ENCODE data around the gene RCCD1.
A peak's percentile ranks its signal among the peaks of the same experiment; 100 is the strongest.
"Not testable (repeated sequence)": the region's sequence is repeated elsewhere in the genome, so short reads cannot be mapped to it uniquely, and the experiment has no call there.

RCCD1 gene

DNA sequence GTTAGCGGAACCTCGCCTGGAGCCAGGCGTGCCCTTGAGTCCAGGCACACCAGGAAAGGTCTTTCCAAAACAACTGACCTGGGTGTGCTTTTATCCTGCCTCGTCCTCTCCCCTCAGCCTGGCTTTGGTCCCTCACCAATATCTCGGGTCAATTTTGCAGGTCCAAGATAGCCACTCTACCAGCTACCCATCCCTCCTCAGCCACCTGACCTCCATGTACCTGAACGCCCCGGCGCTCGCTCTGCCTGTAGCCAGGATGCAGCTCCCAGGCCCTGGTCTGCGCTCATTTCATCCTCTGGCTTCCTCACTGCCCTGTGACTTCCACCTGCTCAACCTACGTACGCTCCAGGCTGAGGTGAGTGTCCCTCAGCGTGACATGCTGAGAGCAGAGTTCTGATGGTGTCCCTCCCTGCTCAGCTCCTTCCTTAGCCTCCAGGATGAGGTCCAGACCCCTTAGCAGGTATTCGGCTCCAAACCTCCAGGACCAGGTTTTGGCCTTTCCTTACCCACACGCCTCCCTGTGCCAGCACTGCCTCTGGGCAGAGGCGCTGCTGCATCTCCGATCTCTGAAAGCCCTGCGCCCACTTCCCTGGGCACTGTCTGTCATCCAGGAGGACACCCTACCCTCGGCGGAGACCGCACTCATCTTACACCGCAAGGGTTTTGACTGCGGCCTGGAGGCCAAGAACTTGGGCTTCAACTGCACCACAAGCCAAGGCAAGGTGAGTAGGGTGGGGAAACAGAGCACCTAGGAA, 36.5 kb upstream of the RCCD1 start:
- DNase-seq = no peak

DNA sequence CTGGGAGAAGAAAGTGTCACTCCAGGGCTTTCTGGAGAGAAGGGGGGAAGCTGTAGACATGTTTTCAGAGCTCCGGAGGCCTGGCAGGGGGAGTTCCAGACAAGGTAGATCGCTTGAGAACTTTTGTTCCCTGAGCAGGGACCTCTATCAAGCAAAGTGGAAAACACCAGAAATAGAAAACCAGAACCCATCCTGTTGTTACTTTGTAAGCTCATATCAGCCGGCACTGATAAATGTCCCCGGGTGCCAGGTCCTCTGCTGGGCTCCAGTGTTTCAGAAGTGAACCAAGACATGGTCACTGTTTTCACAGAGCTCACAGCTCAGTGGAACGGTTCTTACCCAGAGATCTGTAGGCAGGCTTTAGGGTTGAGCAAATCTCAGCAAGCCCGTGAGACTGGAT, 35.8 kb upstream of the RCCD1 start:
- DNase-seq = no peak

DNA sequence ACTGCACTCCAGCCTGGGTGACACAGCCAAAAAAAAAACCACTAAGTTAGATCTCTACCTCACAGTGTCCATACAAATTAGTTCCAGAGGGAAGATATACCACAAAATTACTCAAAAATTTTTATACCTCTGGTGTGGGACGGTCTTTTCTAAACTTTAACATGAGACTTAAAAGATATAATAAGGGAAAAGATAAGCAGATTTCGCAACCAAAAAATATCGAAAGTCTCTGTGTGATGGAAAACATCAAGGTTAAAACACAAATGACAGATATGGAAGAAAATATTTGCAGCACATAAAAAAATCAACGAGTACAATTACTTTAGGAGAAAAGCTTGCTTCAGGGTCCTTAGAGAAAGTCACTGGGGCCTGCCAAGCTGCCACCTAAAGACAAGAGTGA, 32.8 kb upstream of the RCCD1 start:
- no peak for DNase-seq

DNA sequence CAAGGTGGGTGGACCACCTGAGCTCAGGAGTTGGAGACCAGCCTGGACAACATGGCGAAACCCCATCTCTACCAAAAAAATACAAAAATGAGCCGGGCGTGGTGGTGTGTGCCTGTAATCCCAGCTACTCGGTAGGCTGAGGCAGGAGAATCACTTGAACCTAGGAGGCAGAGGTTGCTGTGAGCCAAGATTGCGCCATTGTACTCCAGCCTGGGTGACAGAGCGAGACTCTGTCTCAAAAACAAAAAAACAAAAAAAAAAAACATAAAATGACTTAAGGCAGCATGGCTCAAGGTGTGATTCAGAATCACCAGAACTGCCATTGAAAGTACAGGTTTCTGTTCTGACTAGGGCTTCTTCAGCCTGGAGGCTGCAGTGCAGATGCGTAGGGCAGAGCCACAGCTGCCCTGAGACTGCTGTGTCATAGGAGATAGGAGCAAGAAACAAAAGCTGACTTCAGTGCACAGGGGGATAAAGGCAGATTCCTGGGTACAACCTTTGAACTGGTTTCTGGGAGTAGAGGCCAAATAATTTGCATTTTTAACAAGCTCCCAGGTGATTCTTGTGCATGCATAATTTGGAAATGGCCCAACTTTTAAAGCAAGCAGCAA, 31.9 kb upstream of the RCCD1 start:
- peak in 1 of 5 experiments; percentile 80 for DNase-seq

DNA sequence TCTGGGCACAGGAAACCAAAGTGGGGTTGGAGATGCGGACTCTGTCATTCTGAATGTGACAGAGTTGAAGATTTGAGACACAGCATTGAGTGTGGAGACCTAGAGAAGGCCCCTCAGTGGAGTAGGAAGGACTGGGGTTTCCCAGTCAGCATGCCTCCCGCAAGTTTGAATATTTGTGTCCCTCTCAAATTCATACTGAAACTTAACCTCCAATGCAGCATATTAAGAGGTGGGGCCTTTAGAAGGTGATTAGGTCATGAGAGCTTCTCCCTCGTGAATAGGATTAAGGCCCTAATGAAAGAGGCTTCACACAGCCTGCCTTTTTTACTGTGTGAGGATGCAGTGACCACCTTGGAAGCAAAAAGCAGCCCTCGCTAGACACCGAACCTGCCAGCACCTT, 30.3 kb upstream of the RCCD1 start:
- peak in 1 of 5 experiments; percentile 61 for DNase-seq

DNA sequence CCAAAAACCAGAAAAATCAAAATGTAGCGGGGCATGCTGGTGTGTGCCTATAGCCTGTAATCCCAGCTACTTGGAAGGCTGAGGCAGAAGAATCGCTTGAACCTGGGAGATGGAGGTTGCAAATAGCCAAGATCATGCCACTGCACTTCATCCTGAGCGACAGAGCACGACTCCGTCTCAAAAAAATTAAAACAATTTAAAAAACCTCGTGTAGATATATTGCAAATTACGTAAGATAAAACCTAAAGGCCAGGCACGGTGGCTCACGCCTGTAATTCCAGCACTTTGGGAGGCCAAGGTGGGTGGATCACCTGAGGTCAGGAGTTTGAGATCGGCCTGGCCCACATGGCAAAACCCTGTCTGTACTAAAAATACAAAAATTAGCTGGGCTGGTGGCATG, 27.9 kb upstream of the RCCD1 start:
- not testable (repeated sequence) for DNase-seq

DNA sequence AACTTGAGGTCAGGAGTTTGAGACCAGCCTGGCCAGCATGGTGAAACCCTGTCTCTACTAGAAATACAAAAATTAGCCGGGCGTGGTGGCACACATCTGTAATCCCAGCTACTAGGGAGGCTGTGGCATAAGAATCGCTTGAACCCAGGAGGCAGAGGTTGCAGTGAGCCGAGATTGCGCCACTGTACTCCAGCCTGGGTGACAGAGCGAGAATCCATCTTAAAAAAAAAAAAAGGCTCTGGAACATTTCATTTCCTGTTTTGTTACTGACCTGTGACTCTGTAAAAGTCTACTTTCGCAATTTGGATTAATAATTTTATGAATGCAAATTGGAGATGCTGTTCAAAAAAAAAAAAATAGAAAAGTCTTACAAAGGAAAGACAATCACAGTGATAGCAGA, 26.6 kb upstream of the RCCD1 start:
- DNase-seq = not testable (repeated sequence)

DNA sequence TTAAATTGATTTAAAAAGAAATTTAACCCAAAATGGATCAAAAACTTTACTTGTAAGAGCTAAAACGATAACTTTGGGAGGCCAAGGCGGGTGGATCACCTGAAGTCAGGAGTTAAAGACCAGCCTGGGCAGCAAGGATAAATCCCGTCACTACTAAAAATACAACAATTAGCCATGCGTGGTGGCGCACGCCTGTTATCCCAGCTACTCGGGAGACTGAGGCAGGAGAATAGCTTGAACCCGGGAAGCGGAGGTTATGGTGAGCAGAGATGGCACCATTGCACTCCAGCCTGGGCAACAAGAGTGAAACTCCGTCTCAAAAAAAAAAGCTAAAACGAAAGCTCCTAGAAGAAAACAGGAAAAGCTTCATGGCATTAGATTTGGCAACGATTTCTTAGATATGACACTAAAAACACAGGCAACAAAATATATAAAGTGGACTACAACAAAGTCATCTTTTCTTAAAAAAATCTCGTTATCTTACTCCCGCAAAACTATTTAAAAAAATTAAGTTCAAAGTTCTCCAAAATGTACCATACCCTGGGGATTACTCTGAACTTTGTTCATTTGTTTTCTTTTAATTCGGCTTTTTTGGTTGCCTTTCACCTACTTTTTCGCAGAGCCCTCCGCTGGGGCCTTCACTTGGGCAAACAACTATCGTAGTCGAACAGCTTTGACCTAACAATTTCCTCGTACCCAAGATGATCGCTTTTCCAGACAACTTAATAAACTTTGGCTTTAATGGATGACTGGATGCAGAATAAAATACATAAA, 25.3 kb upstream of the RCCD1 start:
- peak in 1 of 5 experiments; percentile 34 for DNase-seq

DNA sequence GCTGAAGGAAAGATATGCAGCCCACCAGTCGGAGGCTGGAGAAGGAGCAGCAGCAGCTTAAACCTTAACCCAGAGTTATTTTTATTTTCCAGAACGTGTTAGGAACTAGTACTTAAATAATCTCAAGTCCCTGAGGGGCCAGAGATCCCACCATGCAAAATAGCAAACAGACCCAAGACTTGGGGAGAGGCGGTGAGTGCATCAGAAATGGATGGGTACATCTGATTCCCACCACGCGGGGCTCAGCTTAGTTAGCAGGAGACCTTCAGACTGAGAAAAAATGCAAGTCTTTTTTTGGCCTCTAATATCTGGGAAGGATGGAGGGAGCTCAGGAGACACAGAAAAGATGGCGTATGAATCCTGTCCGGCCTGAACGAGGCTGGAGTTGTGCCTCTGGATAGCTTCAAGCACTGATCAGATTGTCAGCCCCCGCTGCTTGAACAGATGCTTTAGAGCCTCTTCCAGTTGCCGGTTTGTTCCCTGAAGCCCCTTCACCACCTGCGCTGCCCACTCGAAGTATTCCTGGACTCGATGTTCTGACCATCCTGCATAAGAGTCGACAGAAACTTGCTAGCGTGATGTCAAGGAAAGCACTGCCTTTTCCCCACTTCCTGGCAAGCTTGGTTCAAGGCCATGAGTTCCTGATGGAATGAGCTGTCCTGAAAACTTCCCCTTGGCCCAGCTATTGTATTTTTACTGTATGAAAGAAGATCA, 23.7 kb upstream of the RCCD1 start:
- peak in 1 of 5 experiments; percentile 24 for DNase-seq

DNA sequence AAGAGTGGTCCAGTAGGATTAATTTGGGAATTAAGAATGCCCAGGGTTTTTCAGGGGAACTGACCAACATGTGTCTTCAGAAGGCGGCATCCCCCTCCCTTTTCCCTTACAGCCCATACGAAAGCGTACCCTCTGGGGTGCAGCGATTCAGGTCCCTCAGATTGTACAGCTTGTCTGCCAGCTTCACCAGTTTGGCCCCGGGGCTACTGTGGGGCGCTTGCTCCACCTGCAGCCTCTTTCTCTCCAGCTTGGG, 23.2 kb upstream of the RCCD1 start:
- no peak for DNase-seq

DNA sequence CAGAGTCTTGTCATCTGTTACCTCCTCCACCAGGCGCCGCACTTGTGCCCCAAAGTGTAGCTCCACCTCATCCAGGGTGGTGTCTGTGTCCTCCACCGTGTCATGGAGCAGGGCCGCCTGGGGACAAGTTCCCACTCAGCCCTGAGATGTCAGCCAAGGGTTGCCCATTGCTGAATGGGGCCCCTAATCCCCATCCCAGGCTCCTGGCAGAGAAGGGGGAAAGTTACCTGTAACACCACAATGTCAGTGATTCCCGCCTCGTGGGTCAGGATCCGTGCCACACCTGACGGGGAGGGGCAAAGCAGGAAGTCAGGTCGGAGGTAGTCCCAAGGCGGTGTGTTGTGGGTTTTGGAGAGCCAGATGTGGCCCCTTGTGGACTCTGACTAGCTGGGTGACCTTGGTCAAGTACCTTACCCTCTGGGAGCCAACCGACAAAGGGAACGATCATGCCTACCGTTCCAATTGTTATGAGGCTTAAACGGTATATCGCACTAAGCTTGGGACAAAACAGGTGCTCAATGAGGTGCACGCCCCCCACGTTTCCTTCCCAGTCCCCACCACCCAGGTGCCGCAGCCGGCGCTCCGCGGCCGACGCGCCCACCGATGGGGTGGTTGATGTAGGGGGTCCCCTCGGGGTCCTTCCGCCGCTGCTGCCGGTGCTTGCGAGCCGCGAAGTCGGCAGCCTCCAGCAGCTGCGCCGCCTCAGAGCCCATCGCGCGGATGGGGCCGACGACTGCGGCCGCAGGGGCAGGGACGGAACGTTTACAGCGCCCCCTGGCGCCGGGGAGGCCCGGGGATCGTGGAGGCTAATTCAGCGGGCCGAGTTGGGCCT, 22.6 kb upstream of the RCCD1 start, which contains the start of gene HDDC3:
HDDC3 (minus strand) TSS at position 722 of the 832 bp plus-strand sequence; CDS start at position 713, 9 bp downstream.
- peak; percentile 76 to 95 (median 84) for DNase-seq

DNA sequence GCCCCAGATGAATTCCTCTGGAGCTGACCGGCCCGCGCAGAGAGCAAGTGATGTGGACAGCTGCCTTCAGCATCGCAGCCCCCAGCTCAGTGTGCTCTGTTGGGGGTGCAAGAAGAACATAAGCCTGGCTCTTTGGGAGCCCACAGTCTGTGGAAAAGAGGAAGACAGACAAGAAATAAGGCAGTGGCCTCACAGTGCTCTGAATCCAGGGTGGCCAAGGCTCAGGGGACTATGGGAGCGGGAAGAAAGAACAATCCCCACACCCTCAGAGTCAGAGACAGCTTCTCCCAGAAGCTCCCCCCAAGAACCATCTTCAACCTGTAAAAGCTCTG, 22.1 kb upstream of the RCCD1 start:
- DNase-seq = no peak

DNA sequence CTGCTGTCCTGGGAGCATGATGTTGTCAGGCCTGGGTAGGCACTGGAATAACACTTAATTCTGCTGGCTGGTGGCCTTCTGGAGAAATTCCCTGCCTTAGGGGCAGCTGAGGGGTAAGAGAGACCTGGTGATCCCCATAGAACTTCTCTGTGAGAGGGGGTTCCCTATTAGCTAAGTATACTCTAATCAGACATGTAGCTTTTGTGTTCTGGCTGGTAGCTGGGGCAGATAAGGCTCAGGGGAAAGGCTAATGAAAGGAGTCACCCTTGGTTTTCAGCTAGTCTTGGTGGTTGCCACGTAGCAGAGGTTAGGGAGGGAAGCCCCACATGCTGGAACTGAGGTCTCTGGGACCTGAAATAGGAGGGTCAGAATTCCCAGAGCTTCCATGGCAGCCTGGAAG, 21.4 kb upstream of the RCCD1 start:
- no peak for DNase-seq

DNA sequence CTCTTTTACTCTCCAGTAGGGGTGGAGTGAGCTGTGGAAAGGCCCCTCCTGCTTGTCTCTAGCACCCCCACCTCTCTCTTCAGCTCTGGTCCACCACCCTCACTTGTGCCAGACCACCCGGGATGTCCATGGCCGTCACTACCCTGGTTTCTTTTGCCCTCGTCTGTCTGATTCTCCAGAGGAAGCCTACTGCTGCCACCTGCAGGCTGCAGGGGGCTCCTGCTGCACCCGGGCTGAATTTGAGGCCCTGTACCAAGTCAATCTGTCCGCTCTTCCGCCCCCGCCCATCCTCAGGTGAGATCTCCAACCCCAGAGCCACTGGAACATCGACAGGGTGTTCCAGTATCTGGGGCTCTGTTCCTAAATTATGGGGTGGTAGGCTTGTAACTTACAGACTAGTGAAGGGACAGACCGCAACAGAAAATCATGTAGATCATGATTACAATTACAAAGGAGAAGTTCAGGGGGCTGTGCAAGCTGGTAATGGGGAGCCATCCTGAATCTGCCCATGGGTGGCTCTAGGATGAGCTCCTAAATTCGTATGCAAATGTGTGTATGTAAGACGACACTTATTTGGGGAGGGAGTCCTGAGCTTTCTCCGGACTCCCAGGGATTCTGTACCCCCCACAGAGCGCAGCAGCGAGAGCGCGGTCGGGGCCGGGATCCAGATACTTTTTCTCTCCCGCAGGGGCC, 20.3 kb upstream of the RCCD1 start:
- peak; percentile 63 to 92 (median 80) for DNase-seq

DNA sequence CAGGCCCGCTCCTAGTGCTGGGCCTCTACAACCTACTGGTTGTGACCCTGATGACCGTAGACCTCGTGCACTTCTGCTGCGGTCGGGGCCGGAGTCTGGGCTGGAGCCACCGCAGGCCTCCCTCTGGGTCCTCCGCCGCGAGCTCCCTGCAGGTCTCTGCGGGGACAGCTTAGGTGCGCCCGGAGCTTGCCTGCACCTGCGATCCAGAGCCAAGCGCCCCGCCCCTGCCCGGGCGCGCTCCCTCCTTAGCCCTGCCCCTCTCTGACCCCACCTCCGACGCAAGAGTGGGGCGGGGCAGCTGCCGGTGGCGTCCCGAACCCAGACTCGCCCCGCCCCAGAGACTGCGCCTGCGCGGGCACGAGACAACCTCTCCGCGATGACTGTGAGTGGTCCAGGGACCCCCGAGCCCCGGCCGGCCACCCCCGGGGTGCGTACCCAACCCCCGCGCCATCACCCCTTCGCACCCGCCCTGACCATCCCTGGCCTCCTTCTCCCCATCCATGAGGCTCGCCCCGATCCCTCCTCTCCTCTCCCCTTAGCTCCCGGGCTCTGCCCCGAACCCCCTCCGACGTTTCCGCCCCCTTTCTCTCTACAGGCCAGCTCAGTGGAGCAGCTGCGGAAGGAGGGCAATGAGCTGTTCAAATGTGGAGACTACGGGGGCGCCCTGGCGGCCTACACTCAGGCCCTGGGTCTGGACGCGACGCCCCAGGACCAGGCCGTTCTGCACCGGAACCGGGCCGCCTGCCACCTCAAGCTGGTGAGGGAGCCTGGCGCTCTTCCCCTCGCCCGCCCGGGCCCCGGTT, 19.5 kb upstream of the RCCD1 start, which contains the start of gene UNC45A:
UNC45A (plus strand) TSS at position 337 of the 803 bp plus-strand sequence; CDS start at position 377, 40 bp downstream.
- DNase-seq = peak; percentile 90 to 95 (median 93)

DNA sequence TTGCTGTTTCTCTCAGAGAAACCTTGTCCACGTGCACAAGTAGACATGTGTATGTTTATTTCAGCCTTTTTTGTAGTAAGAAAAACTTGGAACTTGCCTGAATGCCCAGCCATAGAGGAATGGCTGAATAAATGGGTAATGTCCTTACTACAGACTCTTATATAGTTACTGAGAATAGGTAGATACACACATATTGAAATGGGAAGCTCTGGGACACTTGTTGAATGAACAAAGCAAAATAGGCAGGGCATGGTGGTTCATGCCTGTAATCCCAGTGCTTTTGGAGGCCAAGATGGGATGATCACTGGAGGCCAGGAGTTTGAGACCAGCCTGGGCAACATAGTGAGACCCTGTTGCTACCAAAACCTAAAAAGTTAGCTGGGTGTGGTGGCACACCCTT, 17.9 kb upstream of the RCCD1 start:
- no peak for DNase-seq

DNA sequence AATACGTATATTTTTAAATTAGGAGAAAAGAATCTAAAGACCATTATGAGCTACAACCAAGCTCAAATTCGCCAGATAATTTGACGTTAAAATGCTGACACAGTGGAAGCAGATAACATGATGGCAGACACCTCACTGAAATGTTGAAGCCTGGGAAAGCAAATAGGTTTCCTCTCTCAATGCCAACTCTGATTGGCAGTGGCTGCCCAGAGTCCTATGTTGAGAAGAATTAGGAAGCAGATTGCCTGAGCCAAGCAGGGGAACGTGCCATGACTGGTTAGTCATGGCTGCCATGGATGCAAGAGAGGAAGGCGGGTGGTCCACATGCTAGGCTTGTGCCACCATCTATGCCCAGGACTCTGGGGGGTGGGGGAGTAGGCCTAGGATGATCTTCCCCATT, 16.4 kb upstream of the RCCD1 start:
- no peak for DNase-seq

DNA sequence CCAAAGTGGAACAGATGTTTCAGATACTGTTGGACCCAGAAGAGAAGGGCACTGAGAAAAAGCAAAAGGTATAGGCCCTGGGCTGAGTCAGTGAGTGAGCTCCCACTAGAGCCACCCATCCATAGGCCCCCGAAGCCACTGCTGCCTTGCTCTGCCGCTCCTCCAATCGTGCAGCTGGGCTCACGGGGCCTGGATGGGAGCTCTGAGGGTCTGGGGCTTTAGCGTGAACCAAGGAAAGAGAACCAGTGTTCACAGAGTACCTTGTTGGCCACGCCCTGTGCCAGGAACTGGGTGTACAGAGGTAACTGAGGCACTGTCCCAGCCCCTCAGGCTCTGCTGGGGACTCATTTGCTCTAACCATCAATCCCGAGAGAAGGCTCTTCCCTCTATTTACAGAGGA, 14.9 kb upstream of the RCCD1 start:
- DNase-seq = no peak

DNA sequence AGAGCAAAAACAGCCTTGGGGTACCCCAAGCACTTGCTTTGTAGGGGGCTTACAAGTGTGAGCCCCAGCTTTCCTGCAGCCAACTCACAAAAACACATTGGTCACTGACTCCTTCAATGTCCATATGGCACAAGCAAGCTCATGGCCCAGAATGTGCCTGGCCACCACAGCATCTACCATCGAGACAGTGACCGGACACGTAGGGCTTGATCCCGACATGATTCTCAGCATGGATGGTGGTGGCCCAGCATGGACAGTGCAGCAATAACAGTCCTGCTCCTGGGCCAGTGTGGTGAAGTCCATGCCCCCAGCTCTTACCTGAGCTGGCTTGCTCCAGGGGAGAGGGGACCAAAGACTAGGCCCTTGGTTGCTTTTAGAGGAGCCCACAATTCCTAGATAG, 13.6 kb upstream of the RCCD1 start:
- DNase-seq = no peak

DNA sequence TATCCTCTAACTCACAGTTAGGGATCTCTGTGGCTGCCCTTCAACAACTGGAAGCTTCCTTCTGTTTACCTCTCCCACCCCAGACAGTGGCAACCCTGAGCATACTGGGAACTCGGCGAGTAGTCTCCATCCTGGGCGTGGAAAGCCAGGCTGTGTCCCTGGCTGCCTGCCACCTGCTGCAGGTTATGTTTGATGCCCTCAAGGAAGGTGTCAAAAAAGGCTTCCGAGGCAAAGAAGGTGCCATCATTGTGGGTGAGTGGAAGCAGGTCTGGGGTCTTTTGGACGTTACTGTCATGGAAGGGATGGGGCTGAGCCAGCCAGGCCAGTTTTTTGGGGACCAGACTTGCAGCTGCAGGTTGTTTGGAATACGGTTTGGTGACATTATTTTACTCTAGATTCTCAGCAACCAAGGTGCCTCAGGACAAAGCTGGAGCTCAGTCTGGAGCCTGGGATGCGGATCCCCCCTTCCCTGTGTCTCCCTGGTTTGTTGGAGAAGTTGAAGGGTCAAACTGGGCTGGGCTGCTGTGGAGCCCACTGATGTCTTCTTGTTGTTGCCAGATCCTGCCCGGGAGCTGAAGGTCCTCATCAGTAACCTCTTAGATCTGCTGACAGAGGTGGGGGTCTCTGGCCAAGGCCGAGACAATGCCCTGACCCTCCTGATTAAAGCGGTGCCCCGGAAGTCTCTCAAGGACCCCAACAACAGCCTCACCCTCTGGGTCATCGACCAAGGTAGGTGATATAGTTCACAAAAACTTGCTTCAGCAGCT, 12.1 kb upstream of the RCCD1 start:
- no peak for DNase-seq
